ENCODE data around the gene FAF1.

FAF1 gene

DNA sequence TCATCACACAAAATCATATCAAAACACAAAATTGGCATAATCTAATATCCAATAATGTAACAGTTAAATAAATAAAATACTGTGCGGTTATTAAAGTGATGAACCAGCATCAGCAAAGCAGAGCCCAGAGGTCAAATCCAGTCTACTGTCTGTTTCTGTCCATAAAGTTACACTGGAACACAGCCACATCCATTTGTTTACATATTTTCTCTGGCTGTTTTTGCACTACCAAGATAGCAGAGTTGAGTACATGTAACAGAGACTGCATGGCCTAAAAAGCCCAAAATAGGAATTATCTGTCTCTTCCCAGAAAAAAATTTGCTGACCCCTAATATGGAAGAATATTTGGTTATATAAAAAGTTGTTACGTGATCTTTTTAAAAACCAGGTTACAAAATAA lies 294.7 kb downstream of the FAF1 start:
- no peak for DNase-seq (ENCODE audit: low read depth)
- no peak for TF ChIP-seq MYC (IDR thresholded peaks at IDR 0.05; ENCODE audit: low read depth, low read length)
- no peak overlapping the region for H3K4me3 ChIP-seq (ENCODE audit: low read depth, low read length)

DNA sequence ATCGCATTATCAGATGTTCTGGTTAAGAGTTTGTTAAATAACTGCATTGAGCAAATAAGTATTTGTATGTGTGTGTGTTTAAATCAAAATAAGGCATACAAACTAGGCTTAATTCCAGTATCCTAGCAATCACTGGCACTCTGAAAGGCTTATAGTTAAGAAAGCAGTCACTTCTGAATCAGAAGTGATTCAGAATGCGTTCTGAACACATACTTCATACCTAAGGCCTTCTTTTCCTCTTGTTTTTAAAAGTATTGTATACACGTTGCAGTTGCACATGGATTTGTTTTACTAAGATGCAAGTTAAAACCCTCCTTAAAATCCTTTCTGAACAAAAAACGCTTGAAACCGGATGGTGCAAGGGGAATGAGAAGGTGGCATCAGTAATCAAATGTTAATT lies 298.4 kb downstream of the FAF1 start:
- no peak overlapping the region for H3K4me3 ChIP-seq (ENCODE audit: low read depth, low read length)
- TF ChIP-seq POLR2A (IDR thresholded peaks at IDR 0.05; ENCODE audit: extremely low read depth, insufficient read length) = no peak
- TF ChIP-seq, protein P1, sequence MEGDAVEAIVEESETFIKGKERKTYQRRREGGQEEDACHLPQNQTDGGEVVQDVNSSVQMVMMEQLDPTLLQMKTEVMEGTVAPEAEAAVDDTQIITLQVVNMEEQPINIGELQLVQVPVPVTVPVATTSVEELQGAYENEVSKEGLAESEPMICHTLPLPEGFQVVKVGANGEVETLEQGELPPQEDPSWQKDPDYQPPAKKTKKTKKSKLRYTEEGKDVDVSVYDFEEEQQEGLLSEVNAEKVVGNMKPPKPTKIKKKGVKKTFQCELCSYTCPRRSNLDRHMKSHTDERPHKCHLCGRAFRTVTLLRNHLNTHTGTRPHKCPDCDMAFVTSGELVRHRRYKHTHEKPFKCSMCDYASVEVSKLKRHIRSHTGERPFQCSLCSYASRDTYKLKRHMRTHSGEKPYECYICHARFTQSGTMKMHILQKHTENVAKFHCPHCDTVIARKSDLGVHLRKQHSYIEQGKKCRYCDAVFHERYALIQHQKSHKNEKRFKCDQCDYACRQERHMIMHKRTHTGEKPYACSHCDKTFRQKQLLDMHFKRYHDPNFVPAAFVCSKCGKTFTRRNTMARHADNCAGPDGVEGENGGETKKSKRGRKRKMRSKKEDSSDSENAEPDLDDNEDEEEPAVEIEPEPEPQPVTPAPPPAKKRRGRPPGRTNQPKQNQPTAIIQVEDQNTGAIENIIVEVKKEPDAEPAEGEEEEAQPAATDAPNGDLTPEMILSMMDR (IDR thresholded peaks at IDR 0.05; ENCODE audit: low read depth, low read length) = no peak
- TF ChIP-seq MYC (IDR thresholded peaks at IDR 0.05; ENCODE audit: low read depth, low read length) = no peak
- TF ChIP-seq, protein P2, sequence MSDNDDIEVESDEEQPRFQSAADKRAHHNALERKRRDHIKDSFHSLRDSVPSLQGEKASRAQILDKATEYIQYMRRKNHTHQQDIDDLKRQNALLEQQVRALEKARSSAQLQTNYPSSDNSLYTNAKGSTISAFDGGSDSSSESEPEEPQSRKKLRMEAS (IDR thresholded peaks at IDR 0.05; ENCODE audit: low read depth, low read length) = no peak
- no peak for DNase-seq (ENCODE audit: low read depth)

DNA sequence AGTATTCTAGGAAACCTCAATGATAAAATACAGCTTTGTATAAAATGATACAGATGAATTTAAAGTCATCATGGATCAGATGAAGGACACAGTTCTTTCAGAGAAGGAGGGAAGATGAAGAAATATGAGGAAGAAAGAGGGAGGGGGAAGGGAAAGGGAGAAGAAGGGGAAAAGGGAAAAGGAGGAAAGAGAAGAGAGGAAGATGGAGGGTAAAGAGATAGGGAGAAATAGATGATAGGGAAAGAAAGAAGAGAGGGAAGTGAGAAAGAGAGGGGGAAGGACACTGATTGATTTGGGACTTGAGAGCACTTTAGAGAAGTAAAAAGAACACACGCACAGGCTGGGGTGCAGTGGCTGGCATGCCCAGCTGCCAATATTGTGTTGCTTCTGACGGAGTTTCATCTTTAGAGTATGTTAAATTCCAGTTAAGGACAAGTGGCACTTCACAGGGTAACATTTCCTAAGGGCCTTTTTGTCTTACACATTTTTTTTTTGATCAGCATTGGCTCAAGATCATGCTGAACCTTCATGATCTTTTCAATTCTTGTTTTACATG lies 300.9 kb downstream of the FAF1 start:
- H3K4me3 ChIP-seq (ENCODE audit: low read depth, low read length) = no peak overlapping the region
- TF ChIP-seq MYC (IDR thresholded peaks at IDR 0.05; ENCODE audit: low read depth, low read length) = no peak
- no peak for DNase-seq (ENCODE audit: low read depth)

DNA sequence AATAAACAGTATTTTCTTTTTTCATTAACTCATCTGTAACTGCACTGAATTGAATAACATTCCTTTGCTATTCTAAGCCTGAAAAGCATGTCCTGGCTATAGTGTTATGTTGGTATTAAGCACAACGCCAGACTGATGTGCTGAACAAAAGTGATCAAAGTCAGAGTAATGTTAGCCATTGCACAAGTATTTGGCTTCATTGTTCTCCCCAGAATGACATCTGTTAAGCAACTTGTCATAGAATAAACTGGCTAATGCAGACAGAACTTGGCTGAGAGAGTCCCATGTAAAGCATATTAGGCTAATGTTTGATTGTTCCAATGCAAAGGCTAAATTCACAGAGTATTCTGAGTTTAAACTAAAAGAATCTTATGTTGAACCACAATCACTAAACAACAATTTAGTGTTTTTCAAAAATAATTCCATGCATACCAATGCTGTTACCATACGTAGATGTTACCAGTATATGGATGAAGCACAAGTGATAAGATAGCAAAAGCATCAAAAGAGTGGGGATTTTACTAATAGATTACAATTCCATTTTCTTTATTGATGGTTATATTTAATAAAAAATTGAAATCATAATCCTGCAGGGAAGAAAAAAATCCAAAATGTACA lies 301.5 kb downstream of the FAF1 start:
- TF ChIP-seq, protein P1 (IDR thresholded peaks at IDR 0.05; ENCODE audit: low read depth, low read length) = no peak
- no peak for TF ChIP-seq POLR2A (IDR thresholded peaks at IDR 0.05; ENCODE audit: extremely low read depth, insufficient read length)
- TF ChIP-seq, protein P2 (IDR thresholded peaks at IDR 0.05; ENCODE audit: low read depth, low read length) = no peak
- TF ChIP-seq MYC (IDR thresholded peaks at IDR 0.05; ENCODE audit: low read depth, low read length) = no peak
- DNase-seq (ENCODE audit: low read depth) = no peak
- no peak overlapping the region for H3K4me3 ChIP-seq (ENCODE audit: low read depth, low read length)

DNA sequence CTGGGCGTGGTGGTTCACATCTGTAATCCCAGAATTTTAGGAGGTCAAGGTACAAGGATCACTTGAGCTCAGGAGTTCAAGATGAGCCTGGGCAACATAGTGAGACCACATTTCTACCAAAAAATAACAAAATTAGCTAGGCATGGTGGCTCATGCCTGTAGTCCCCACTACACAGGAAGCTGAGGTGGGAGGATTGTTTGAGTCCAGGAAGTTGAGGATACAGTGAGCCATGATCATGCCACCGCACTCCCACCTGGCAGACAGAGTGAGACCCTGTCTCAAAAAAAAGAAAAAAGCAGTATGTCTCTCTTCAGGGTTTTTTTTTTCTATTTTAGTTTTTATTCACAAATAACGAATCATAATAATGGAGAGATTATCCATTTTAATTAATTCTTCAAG lies 303.1 kb downstream of the FAF1 start:
- no peak for DNase-seq (ENCODE audit: low read depth)
- no peak overlapping the region for H3K4me3 ChIP-seq (ENCODE audit: low read depth, low read length)
- TF ChIP-seq, protein P1 (IDR thresholded peaks at IDR 0.05; ENCODE audit: low read depth, low read length) = no peak
- no peak for TF ChIP-seq MYC (IDR thresholded peaks at IDR 0.05; ENCODE audit: low read depth, low read length)
- TF ChIP-seq POLR2A (IDR thresholded peaks at IDR 0.05; ENCODE audit: extremely low read depth, insufficient read length) = no peak
- TF ChIP-seq, protein P2 (IDR thresholded peaks at IDR 0.05; ENCODE audit: low read depth, low read length) = no peak

DNA sequence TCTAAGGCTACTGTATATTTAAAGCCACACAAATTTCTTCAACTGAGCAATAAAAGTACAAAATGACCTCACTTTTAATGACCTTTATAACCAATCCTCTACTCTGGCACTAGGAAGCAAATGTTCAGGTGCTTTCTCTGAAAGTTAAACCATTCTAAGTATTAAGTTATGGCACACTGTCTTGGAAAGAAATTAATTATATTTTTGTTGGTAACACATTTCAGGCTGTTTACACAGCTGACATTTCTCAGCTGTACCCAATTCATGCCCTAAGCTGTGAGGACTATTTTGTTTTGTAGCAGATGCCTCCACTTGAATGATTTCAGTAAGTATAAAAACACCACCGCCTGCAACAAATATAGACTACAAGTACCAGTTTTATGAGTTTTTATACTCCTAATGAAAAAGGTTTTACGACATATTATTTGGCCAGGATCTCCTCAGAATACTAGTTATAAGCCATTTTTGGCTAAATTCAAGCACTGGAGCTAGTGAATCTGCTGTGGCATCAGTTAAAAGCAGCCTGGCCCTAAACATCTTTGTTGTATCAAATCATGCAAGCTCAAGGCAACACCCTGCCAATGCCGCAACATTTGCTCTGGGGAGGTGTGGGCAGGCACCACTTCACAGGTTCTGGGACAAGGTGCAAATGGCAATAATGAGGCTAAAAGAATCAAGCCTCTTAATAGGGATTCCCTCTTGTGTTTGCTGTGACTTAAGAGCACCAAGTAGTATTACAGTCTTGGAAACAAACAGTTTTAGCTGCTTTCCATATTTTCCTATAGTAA lies 308.4 kb downstream of the FAF1 start:
- H3K4me3 ChIP-seq (ENCODE audit: low read depth, low read length) = no peak overlapping the region
- TF ChIP-seq POLR2A (IDR thresholded peaks at IDR 0.05; ENCODE audit: extremely low read depth, insufficient read length) = no peak
- no peak for TF ChIP-seq MYC (IDR thresholded peaks at IDR 0.05; ENCODE audit: low read depth, low read length)
- TF ChIP-seq, protein P1 (IDR thresholded peaks at IDR 0.05; ENCODE audit: low read depth, low read length) = no peak
- TF ChIP-seq, protein P2 (IDR thresholded peaks at IDR 0.05; ENCODE audit: low read depth, low read length) = no peak
- no peak for DNase-seq (ENCODE audit: low read depth)
